Ramos (cell line): ENCODE data around the gene ARHGAP19.

Source experiments
- in situ Hi-C: fragments of 300-500 bp; cut with MboI; formaldehyde crosslinking; loops from one replicate; pipeline ENCODE4 v1.14.3; 2022; ENCODE audit warnings: low sequenced_read_pairs; ENCODE audit not compliant: unreplicated experiment

The ARHGAP19 gene

GRCh38 chr10:97174276-97174775, 118.1 kb downstream of the ARHGAP19 start:
- in situ Hi-C loops = no loop called here

- in situ Hi-C loops = no loop called here
Observed at GRCh38 chr10:97173036-97173435, 119.4 kb downstream of the ARHGAP19 start.
